Neural cell (in vitro differentiated cells): Measurements from ENCODE around the gene CRADD.

ENCODE experiments used
- CTCF ChIP-seq: fragments of 450-650 bp; IDR thresholded peaks from 2 replicates; pipeline ENCODE4 v1.5.1; 2014; ENCODE audit warnings: antibody characterized with exemption, mild to moderate bottlenecking, moderate library complexity; ENCODE audit not compliant: poor library complexity, severe bottlenecking
- EP300 ChIP-seq: fragments of 450-650 bp; conservative IDR thresholded peaks from 2 replicates; pipeline ENCODE4 v1.6.1; 2014; ENCODE audit warnings: antibody characterized with exemption, mild to moderate bottlenecking, moderate library complexity; ENCODE audit not compliant: poor library complexity, severe bottlenecking
- SMC3 ChIP-seq: fragments of 450-650 bp; conservative IDR thresholded peaks from 2 replicates; pipeline ENCODE4 v1.6.1; 2014; ENCODE audit warnings: antibody characterized with exemption, mild to moderate bottlenecking, moderate library complexity; ENCODE audit not compliant: poor library complexity

- no peak for TF ChIP-seq EP300
- no peak for TF ChIP-seq CTCF
- TF ChIP-seq SMC3, result no peak
These were observed 79.1 kb downstream of the CRADD start for GRCh38 chr12:93756288-93756687.
